K562 (cell line): Measurements from ENCODE around the gene KRTAP1-5.

Source experiments
- FIP1L1 ChIP-seq: fragments of 200-400 bp; formaldehyde crosslinking; IDR thresholded peaks from 2 replicates; pipeline ENCODE4 v1.6.1; 2018; ENCODE audit warnings: mild to moderate bottlenecking, low read depth, low read length; ENCODE audit not compliant: poor library complexity, severe bottlenecking
- MTA3 ChIP-seq: fragments of 450-650 bp; formaldehyde crosslinking; IDR thresholded peaks from 2 replicates; pipeline ENCODE4 v1.6.1; 2017; ENCODE audit warnings: mild to moderate bottlenecking, borderline replicate concordance
- NCOR1 ChIP-seq: fragments of 450-650 bp; IDR thresholded peaks from 2 replicates; pipeline ENCODE4 v1.6.1; 2016; ENCODE audit warnings: mild to moderate bottlenecking, moderate library complexity
- NFRKB ChIP-seq: fragments of 450-650 bp; IDR thresholded peaks from 2 replicates; pipeline ENCODE4 v1.6.1; 2016; ENCODE audit warnings: low read depth
- PURB ChIP-seq: sonication (generic); formaldehyde crosslinking; IDR thresholded peaks from 2 replicates; pipeline ENCODE4 v1.9.0; 2021; ENCODE audit warnings: low read depth, mild to moderate bottlenecking, missing genetic modification reagents
- SMC3 ChIP-seq: conservative IDR thresholded peaks from 2 replicates; pipeline ENCODE4 v1.6.1; 2011; ENCODE audit warnings: low read depth, low read length, improper control_type of control experiment; ENCODE audit not compliant: insufficient read depth
- SREBF2 ChIP-seq: sonication (generic); formaldehyde crosslinking; IDR thresholded peaks from 2 replicates; pipeline ENCODE4 v1.4.0; 2020; ENCODE audit warnings: mild to moderate bottlenecking, missing genetic modification reagents
- TF ChIP-seq, protein P1 (sequence below): fragments of 250-450 bp; sonication (Bioruptor Pico); IDR thresholded peaks from 2 replicates; pipeline ENCODE4 v1.4.0; 2020; ENCODE audit warnings: mild to moderate bottlenecking
- TF ChIP-seq, protein P2 (sequence below): sonication (generic); formaldehyde crosslinking; IDR thresholded peaks from 2 replicates; pipeline ENCODE4 v1.5.0; 2020; ENCODE audit warnings: missing genetic modification reagents
- TF ChIP-seq, protein P3 (sequence below): fragments of 450-650 bp; formaldehyde crosslinking; IDR thresholded peaks from 2 replicates; pipeline ENCODE4 v1.4.0; 2022; ENCODE audit warnings: missing genetic modification characterization
- TF ChIP-seq, protein P4 (sequence below): fragments of 450-650 bp; formaldehyde crosslinking; IDR thresholded peaks from 2 replicates; pipeline ENCODE4 v1.4.0; 2020; ENCODE audit warnings: mild to moderate bottlenecking
- TF ChIP-seq, protein P5 (sequence below): fragments of 200-800 bp; sonication (Bioruptor generic); IDR thresholded peaks from 2 replicates; pipeline ENCODE4 v1.6.1; 2016; ENCODE audit warnings: missing genetic modification characterization, missing compliant biosample characterization
- TF ChIP-seq, protein P6 (sequence below): fragments of 250-450 bp; sonication (Bioruptor Pico); IDR thresholded peaks from 2 replicates; pipeline ENCODE4 v1.4.0; 2020; ENCODE audit warnings: borderline replicate concordance
- TF ChIP-seq, protein P7 (sequence below), 2 experiments: IDR thresholded peaks in 1 of 2; conservative IDR thresholded peaks in 1 of 2; 2 replicates each; pipeline ENCODE4 v1.6.1; 2016; ENCODE audit warnings: low read depth in 2 of 2, mild to moderate bottlenecking in 1 of 2, missing compliant biosample characterization in 1 of 2, missing genetic modification characterization in 1 of 2, moderate library complexity in 1 of 2

DNA sequence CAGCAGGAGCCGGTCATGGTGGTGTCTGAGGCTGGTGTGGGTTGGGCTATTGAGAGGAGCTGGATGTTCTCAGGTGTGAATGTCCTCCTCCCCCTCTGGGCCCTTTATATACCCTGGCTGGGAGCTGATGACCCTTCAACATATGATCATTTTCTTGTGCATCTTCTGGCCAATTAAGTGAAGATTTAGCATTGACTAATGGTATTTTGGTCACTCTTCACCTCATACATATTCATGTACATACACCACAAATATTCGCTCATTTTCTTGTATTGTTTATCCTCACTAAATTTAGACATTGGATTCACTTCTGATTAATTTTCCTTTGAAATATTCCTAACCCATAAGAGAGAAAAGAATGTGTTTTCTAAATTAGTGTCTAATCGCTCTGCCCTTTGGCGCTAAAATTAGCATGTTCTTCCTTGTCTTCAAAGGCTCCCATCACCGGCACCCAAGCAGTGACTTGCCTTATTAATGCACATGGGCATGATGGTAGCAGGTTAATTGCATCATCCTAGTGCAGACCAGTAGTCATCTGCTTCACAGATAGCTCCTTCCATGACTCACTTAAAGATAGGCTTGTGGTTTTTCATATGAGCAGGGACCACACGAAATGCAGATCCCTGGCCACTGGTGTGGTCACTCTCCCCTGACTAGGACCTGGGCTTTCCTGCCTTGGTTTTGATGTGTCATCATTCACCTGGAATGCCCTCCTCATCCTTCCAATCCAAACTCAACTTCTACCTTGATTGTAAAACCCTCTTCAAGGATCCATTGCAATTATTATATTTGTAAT is 39.0 kb upstream of the KRTAP1-5 start, which contains the start of gene KRTAP2-4:
- TF ChIP-seq PURB (CRISPR knock-in tag) (no peak), FIP1L1 (no peak), NCOR1 (no peak), SMC3 (no peak), MTA3 (no peak), NFRKB (no peak), SREBF2 (CRISPR knock-in tag) (no peak)
- TF ChIP-seq, protein P1, sequence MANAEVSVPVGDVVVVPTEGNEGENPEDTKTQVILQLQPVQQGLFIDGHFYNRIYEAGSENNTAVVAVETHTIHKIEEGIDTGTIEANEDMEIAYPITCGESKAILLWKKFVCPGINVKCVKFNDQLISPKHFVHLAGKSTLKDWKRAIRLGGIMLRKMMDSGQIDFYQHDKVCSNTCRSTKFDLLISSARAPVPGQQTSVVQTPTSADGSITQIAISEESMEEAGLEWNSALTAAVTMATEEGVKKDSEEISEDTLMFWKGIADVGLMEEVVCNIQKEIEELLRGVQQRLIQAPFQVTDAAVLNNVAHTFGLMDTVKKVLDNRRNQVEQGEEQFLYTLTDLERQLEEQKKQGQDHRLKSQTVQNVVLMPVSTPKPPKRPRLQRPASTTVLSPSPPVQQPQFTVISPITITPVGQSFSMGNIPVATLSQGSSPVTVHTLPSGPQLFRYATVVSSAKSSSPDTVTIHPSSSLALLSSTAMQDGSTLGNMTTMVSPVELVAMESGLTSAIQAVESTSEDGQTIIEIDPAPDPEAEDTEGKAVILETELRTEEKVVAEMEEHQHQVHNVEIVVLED (CRISPR knock-in tag) = 0 out of 2 replicates have a peak, but pooled peaks have one; percentile 3
- TF ChIP-seq, protein P2, sequence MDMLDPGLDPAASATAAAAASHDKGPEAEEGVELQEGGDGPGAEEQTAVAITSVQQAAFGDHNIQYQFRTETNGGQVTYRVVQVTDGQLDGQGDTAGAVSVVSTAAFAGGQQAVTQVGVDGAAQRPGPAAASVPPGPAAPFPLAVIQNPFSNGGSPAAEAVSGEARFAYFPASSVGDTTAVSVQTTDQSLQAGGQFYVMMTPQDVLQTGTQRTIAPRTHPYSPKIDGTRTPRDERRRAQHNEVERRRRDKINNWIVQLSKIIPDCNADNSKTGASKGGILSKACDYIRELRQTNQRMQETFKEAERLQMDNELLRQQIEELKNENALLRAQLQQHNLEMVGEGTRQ (CRISPR knock-in tag) = no peak
- TF ChIP-seq, protein P3, sequence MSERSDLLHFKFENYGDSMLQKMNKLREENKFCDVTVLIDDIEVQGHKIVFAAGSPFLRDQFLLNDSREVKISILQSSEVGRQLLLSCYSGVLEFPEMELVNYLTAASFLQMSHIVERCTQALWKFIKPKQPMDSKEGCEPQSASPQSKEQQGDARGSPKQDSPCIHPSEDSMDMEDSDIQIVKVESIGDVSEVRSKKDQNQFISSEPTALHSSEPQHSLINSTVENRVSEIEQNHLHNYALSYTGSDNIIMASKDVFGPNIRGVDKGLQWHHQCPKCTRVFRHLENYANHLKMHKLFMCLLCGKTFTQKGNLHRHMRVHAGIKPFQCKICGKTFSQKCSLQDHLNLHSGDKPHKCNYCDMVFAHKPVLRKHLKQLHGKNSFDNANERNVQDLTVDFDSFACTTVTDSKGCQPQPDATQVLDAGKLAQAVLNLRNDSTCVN = no peak
- TF ChIP-seq, protein P4, sequence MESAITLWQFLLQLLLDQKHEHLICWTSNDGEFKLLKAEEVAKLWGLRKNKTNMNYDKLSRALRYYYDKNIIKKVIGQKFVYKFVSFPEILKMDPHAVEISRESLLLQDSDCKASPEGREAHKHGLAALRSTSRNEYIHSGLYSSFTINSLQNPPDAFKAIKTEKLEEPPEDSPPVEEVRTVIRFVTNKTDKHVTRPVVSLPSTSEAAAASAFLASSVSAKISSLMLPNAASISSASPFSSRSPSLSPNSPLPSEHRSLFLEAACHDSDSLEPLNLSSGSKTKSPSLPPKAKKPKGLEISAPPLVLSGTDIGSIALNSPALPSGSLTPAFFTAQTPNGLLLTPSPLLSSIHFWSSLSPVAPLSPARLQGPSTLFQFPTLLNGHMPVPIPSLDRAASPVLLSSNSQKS (CRISPR knock-in tag) = no peak
- TF ChIP-seq, protein P5, sequence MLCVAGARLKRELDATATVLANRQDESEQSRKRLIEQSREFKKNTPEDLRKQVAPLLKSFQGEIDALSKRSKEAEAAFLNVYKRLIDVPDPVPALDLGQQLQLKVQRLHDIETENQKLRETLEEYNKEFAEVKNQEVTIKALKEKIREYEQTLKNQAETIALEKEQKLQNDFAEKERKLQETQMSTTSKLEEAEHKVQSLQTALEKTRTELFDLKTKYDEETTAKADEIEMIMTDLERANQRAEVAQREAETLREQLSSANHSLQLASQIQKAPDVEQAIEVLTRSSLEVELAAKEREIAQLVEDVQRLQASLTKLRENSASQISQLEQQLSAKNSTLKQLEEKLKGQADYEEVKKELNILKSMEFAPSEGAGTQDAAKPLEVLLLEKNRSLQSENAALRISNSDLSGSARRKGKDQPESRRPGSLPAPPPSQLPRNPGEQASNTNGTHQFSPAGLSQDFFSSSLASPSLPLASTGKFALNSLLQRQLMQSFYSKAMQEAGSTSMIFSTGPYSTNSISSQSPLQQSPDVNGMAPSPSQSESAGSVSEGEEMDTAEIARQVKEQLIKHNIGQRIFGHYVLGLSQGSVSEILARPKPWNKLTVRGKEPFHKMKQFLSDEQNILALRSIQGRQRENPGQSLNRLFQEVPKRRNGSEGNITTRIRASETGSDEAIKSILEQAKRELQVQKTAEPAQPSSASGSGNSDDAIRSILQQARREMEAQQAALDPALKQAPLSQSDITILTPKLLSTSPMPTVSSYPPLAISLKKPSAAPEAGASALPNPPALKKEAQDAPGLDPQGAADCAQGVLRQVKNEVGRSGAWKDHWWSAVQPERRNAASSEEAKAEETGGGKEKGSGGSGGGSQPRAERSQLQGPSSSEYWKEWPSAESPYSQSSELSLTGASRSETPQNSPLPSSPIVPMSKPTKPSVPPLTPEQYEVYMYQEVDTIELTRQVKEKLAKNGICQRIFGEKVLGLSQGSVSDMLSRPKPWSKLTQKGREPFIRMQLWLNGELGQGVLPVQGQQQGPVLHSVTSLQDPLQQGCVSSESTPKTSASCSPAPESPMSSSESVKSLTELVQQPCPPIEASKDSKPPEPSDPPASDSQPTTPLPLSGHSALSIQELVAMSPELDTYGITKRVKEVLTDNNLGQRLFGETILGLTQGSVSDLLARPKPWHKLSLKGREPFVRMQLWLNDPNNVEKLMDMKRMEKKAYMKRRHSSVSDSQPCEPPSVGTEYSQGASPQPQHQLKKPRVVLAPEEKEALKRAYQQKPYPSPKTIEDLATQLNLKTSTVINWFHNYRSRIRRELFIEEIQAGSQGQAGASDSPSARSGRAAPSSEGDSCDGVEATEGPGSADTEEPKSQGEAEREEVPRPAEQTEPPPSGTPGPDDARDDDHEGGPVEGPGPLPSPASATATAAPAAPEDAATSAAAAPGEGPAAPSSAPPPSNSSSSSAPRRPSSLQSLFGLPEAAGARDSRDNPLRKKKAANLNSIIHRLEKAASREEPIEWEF (CRISPR knock-in tag) = no peak
- TF ChIP-seq, protein P6, sequence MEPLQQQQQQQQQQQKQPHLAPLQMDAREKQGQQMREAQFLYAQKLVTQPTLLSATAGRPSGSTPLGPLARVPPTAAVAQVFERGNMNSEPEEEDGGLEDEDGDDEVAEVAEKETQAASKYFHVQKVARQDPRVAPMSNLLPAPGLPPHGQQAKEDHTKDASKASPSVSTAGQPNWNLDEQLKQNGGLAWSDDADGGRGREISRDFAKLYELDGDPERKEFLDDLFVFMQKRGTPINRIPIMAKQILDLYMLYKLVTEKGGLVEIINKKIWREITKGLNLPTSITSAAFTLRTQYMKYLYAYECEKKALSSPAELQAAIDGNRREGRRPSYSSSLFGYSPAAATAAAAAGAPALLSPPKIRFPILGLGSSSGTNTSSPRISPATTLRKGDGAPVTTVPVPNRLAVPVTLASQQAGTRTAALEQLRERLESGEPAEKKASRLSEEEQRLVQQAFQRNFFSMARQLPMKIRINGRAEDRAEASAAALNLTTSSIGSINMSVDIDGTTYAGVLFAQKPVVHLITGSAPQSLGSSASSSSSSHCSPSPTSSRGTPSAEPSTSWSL (CRISPR knock-in tag) = no peak
- TF ChIP-seq, protein P7, sequence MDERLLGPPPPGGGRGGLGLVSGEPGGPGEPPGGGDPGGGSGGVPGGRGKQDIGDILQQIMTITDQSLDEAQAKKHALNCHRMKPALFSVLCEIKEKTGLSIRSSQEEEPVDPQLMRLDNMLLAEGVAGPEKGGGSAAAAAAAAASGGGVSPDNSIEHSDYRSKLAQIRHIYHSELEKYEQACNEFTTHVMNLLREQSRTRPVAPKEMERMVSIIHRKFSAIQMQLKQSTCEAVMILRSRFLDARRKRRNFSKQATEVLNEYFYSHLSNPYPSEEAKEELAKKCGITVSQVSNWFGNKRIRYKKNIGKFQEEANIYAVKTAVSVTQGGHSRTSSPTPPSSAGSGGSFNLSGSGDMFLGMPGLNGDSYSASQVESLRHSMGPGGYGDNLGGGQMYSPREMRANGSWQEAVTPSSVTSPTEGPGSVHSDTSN (CRISPR knock-in tag; IDR thresholded peaks at IDR 0.05; ENCODE audit: low read depth) = no peak
- TF ChIP-seq, protein P7 (tag; conservative IDR thresholded peaks at IDR 0.05; ENCODE audit: low read depth) = no peak
